ENCODE measurements around the gene TFF1.

Gene TFF1

DNA sequence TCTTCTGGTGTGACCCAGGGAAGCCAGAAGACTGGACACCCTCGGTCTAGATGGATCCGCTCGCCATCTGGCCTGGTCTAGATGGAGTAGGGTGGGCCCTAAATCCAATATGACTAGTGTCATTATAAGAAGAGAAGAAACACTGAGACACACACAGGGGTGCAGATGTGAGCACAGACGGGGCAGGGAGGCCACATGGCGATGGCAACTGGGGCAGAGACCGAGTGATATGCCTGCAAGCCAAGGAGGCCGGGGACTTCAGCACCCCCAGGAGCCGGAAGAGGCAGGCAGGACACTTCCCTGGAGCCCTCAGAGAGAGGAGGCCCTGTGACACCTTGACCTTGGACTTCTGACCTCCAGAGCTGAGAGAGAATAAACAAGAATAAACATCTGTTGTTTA lies 45.5 kb downstream of the TFF1 start:
- no peak overlapping the region for H3K27ac ChIP-seq (ENCODE audit: insufficient read depth, low read length, poor library complexity, severe bottlenecking)
- no peaks in the 10 kb centered on the region for H3K9me3 ChIP-seq (ENCODE audit: control insufficient read depth, low read length)
- no peaks in the 10 kb centered on the region for H3K4me1 ChIP-seq (ENCODE audit: control insufficient read depth, insufficient read depth, low read length, poor library complexity, severe bottlenecking)
- DNase-seq = no peak
- H3K27me3 ChIP-seq (replicated peaks; ENCODE audit: control insufficient read depth, insufficient read depth, low read length, poor library complexity, severe bottlenecking) = no peaks in the 10 kb centered on the region
- no peaks in the 10 kb centered on the region for H3K36me3 ChIP-seq (ENCODE audit: control insufficient read depth, insufficient read depth, low read length)
- no peak overlapping the region for H3K4me3 ChIP-seq (ENCODE audit: insufficient read depth, low read depth, low read length, poor library complexity, severe bottlenecking)

DNA sequence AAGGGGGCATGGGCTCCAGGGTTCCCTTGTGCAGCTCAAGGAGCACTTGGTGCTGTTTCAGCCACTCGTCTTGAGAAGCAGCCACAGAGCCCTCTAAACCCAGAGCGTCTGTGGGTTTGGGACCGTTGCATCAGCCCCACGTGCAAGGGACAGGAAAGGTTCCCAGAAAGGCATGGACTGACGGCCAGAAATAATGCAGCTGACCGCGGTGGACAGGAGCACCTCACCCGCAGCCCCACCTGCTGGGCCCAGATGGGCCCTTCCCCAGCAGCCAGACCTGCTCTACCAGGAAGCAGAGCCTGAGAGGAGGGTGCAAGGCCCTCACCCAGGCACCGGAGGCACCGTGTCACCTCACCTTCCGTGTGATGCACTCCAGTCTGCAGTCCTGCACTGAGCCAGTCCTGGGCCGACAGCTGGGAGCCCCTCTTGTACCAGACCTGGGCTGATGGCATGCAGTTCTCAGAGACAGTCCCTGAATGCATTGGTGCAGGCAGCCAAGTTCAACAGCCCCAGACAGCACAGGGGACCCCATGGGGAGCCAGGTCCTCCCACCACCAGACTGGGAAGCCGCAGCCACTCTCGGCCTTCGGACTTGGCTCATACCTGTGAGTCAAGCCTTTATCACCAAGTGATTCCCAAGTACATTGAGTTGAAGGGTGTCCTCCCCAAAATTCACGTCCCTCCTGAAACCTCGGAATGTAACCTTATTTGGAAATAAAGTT lies 46.3 kb downstream of the TFF1 start:
- H3K27me3 ChIP-seq (replicated peaks; ENCODE audit: control insufficient read depth, insufficient read depth, low read length, poor library complexity, severe bottlenecking) = no peaks in the 10 kb centered on the region
- no peak for DNase-seq
- no peaks in the 10 kb centered on the region for H3K36me3 ChIP-seq (ENCODE audit: control insufficient read depth, insufficient read depth, low read length)
- no peaks in the 10 kb centered on the region for H3K9me3 ChIP-seq (ENCODE audit: control insufficient read depth, low read length)
- no peak overlapping the region for H3K4me3 ChIP-seq (ENCODE audit: insufficient read depth, low read depth, low read length, poor library complexity, severe bottlenecking)
- no peak overlapping the region for H3K27ac ChIP-seq (ENCODE audit: insufficient read depth, low read length, poor library complexity, severe bottlenecking)
- H3K4me1 ChIP-seq (ENCODE audit: control insufficient read depth, insufficient read depth, low read length, poor library complexity, severe bottlenecking) = no peaks in the 10 kb centered on the region

DNA sequence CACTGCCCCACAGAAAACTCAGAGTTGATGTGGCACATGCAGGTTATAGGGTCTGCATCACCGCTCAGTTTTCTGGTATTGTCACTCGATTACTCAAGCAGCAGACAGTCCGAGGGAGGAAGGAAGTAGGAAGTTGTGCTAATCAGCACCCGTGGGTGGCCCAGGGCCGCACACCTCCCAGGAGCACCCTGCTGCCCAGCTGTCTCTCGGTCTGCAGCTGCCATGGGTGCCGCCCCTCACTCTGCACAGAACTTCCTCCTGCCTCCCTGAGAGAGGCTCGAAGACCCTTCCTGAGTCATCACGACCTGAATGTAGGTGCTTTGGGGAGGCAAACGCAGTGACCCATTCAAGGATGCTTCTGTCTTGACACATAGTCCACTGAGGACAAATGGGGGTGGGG lies 47.0 kb downstream of the TFF1 start:
- H3K4me1 ChIP-seq (ENCODE audit: control insufficient read depth, insufficient read depth, low read length, poor library complexity, severe bottlenecking) = no peaks in the 10 kb centered on the region
- H3K27me3 ChIP-seq (replicated peaks; ENCODE audit: control insufficient read depth, insufficient read depth, low read length, poor library complexity, severe bottlenecking) = no peaks in the 10 kb centered on the region
- no peaks in the 10 kb centered on the region for H3K36me3 ChIP-seq (ENCODE audit: control insufficient read depth, insufficient read depth, low read length)
- H3K4me3 ChIP-seq (ENCODE audit: insufficient read depth, low read depth, low read length, poor library complexity, severe bottlenecking) = no peak overlapping the region
- no peaks in the 10 kb centered on the region for H3K9me3 ChIP-seq (ENCODE audit: control insufficient read depth, low read length)
- DNase-seq = no peak
- H3K27ac ChIP-seq (ENCODE audit: insufficient read depth, low read length, poor library complexity, severe bottlenecking) = no peak overlapping the region

DNA sequence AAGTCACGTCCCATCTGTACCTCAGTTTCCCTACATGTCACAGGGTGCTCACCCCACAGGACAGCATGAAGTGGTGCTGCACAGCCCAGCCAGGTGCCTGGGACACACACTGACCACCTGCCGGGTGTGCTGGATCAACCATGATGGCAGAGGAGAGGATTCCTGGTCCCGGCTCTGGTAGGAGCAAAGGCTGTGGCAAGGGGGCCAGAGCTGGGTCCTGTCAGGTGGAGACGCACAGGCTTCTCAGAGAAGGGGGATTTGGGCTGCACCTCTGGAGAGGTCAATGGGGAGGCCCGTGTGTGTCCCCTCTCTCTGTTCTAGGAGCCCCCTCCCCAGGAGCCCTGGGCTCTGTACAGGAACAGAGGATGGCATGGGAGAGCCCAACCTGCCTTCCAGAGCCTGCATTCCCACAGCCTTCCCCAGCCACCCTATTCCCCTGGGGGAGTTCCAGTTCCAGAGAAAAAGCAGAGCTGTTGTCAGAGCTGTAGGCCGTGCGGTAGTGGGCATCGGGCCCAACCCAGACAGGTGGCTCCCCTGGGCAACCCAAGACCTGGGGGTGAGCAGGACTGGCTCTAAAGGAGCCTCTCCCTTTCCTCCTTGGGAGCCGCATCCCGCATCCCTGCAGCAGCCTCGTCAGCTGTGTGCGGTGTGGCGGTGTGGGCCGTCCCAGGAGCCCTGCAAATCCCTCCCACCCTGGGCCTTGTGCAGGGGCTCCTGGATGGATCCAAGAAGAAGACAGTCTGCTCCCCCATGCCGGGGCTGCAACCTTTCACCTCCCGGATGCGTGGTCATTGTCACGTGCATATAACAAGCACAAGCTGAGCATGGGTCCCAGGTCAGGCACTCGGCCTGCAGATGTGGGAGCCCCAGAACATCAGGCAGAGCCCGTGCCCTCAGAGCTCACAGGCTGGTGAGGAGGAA lies 48.2 kb downstream of the TFF1 start:
- H3K4me3 ChIP-seq (ENCODE audit: insufficient read depth, low read depth, low read length, poor library complexity, severe bottlenecking) = no peak overlapping the region
- no peak overlapping the region for H3K27ac ChIP-seq (ENCODE audit: insufficient read depth, low read length, poor library complexity, severe bottlenecking)
- DNase-seq = no peak
- H3K27me3 ChIP-seq (replicated peaks; ENCODE audit: control insufficient read depth, insufficient read depth, low read length, poor library complexity, severe bottlenecking) = no peaks in the 10 kb centered on the region
- no peaks in the 10 kb centered on the region for H3K9me3 ChIP-seq (ENCODE audit: control insufficient read depth, low read length)
- H3K4me1 ChIP-seq (ENCODE audit: control insufficient read depth, insufficient read depth, low read length, poor library complexity, severe bottlenecking) = no peaks in the 10 kb centered on the region
- H3K36me3 ChIP-seq (ENCODE audit: control insufficient read depth, insufficient read depth, low read length) = no peaks in the 10 kb centered on the region

DNA sequence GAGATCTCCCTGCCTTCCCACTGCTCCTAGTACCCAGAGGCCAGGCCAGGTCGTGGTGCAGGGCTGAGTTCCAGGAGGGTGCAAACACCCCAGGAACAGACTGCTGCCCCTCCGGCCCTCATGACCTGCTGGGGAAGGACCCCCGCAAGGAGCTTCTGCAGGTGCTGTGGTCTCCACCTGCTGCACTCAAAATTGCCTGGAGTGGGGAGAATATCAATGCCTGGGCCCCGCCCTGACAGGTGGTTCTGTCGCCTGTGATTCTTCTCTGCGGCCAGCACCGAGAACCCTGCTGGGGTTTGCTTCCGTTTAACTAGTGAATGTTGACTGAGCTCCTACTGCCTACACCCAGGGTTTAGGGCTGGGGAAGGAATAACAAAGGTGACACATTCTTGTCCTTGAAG lies 49.0 kb downstream of the TFF1 start:
- Histone ChIP-seq H3K27ac (ENCODE audit: insufficient read depth, low read length, poor library complexity, severe bottlenecking) (no peak overlapping the region), H3K4me1 (ENCODE audit: control insufficient read depth, insufficient read depth, low read length, poor library complexity, severe bottlenecking) (no peaks in the 10 kb centered on the region), H3K4me3 (ENCODE audit: insufficient read depth, low read depth, low read length, poor library complexity, severe bottlenecking) (no peak overlapping the region), H3K9me3 (ENCODE audit: control insufficient read depth, low read length) (no peaks in the 10 kb centered on the region), H3K27me3 (replicated peaks; ENCODE audit: control insufficient read depth, insufficient read depth, low read length, poor library complexity, severe bottlenecking) (no peaks in the 10 kb centered on the region), H3K36me3 (ENCODE audit: control insufficient read depth, insufficient read depth, low read length) (no peaks in the 10 kb centered on the region)
- no peak for DNase-seq

DNA sequence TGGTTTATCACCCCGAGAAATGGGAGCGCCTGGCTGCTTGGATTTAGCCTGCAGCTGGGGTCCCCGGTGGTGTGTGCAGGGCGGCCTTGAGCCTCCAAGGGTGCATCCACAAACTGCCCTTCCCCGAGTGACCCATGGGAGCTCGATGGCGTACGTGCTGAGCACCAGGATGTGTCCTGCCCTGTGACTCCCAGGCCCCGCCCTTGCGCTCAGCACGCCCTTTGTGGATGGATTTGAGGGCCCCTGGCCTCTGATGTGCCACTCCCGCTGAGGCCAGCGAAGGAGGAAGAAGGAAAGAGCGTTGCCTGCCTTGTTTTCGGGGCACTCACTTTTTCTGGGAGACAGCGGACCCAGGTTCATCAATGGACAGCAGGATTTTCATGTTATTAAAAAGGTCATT lies 49.4 kb downstream of the TFF1 start:
- no peak for DNase-seq
- Histone ChIP-seq H3K27ac (ENCODE audit: insufficient read depth, low read length, poor library complexity, severe bottlenecking) (no peak overlapping the region), H3K9me3 (ENCODE audit: control insufficient read depth, low read length) (no peaks in the 10 kb centered on the region), H3K4me3 (ENCODE audit: insufficient read depth, low read depth, low read length, poor library complexity, severe bottlenecking) (no peak overlapping the region), H3K27me3 (replicated peaks; ENCODE audit: control insufficient read depth, insufficient read depth, low read length, poor library complexity, severe bottlenecking) (no peaks in the 10 kb centered on the region), H3K36me3 (ENCODE audit: control insufficient read depth, insufficient read depth, low read length) (no peaks in the 10 kb centered on the region), H3K4me1 (ENCODE audit: control insufficient read depth, insufficient read depth, low read length, poor library complexity, severe bottlenecking) (no peaks in the 10 kb centered on the region)

DNA sequence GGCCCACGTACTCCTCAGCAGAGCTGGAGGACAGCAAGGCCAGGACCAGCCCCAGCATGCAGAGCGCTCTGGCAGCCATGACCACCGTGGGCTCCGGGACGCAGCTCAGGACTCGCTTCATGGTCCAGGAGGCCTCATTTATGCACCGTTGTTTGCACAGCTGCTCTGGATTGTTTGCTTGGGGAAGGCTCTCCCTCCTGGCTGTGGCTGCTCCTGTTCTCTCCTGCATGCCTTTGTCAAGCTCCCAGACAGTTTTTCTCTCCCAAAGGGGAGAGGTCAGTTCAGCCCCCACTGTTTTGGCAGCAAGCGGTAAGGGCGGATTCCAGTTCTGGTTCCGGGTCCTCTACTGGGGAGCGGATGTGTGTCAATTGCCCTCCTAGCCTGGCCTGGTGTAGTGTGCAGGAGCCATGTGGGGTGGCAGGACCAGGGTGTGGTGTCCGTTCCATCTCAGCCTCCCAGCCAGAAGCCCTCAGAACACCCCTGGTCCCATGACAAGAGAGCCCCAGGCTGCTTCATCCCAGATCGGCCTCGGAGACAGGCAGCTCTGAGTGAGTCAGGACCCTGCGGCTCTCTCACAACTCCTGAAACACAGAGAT lies 50.9 kb downstream of the TFF1 start, which contains the start of gene TFF3:
TSS of gene TFF3 (minus strand) at position 114 of the 596 bp plus-strand sequence. CDS start at position 79, 35 bp downstream.
- Histone ChIP-seq H3K36me3 (ENCODE audit: control insufficient read depth, insufficient read depth, low read length) (no peaks in the 10 kb centered on the region), H3K4me1 (ENCODE audit: control insufficient read depth, insufficient read depth, low read length, poor library complexity, severe bottlenecking) (no peaks in the 10 kb centered on the region), H3K27me3 (replicated peaks; ENCODE audit: control insufficient read depth, insufficient read depth, low read length, poor library complexity, severe bottlenecking) (no peaks in the 10 kb centered on the region), H3K4me3 (ENCODE audit: insufficient read depth, low read depth, low read length, poor library complexity, severe bottlenecking) (no peak within 1 kb of the TSS), H3K27ac (ENCODE audit: insufficient read depth, low read length, poor library complexity, severe bottlenecking) (no peak within 1 kb of the TSS), H3K9me3 (ENCODE audit: control insufficient read depth, low read length) (no peaks in the 10 kb centered on the region)
- no peak for DNase-seq

DNA sequence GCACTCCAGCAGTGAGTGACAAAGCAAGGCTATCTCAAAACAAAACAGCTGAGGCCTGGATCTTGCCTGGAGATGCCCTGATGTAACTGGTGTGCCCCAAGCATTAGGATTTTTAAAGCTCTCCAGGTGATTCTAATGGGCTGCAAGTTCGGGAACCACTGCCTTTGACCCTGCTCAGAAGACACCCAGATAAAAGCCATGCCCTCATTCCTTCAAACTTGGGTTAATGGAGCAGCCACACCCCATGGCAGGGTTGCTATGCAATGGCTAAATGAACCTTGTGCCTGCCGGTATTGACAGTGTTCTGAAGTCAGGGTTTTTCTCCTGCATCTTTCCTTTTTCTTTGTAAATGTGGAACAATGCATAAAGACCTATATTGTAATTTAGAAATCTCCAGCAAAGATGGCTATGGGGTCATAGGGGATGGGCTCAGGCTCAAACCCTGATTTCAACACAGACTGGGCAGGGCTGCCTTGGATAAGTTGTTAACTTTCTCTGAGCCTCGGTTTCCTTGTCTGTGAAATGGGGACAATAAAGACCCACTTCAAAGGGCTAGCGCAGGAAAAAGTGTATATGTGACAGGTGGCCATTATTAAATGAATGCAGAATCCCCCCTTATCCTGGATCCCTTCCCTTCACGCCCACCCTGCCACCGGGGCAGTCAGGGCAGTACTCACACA lies 51.6 kb downstream of the TFF1 start:
- H3K4me1 ChIP-seq (ENCODE audit: control insufficient read depth, insufficient read depth, low read length, poor library complexity, severe bottlenecking) = no peaks in the 10 kb centered on the region
- H3K4me3 ChIP-seq (ENCODE audit: insufficient read depth, low read depth, low read length, poor library complexity, severe bottlenecking) = no peak overlapping the region
- H3K27ac ChIP-seq (ENCODE audit: insufficient read depth, low read length, poor library complexity, severe bottlenecking) = no peak overlapping the region
- no peaks in the 10 kb centered on the region for H3K9me3 ChIP-seq (ENCODE audit: control insufficient read depth, low read length)
- H3K27me3 ChIP-seq (replicated peaks; ENCODE audit: control insufficient read depth, insufficient read depth, low read length, poor library complexity, severe bottlenecking) = no peaks in the 10 kb centered on the region
- DNase-seq = no peak
- H3K36me3 ChIP-seq (ENCODE audit: control insufficient read depth, insufficient read depth, low read length) = no peaks in the 10 kb centered on the region

DNA sequence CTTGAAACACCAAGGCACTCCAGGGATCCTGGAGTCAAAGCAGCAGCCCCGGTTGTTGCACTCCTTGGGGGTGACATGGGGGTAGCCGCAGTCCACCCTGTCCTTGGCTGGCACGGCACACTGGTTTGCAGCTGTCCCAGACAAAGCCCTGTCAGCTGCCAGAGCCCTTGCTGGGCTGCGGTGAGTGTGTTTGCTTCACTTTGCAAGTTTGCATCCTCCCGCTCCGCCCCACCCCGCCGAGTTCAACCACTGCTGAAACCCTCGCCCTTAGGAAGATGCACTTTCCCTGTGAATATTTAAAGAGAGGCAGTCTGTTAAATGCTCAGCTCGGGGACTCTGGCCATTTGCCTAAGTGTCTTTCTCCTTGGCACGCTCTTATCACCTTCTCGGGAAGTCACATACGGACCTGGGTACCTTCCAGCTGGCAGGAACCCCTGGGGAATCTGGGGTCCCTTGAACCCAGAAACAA lies 52.8 kb downstream of the TFF1 start:
- Histone ChIP-seq H3K9me3 (ENCODE audit: control insufficient read depth, low read length) (no peaks in the 10 kb centered on the region), H3K36me3 (ENCODE audit: control insufficient read depth, insufficient read depth, low read length) (no peaks in the 10 kb centered on the region), H3K4me3 (ENCODE audit: insufficient read depth, low read depth, low read length, poor library complexity, severe bottlenecking) (no peak overlapping the region), H3K27me3 (replicated peaks; ENCODE audit: control insufficient read depth, insufficient read depth, low read length, poor library complexity, severe bottlenecking) (no peaks in the 10 kb centered on the region), H3K27ac (ENCODE audit: insufficient read depth, low read length, poor library complexity, severe bottlenecking) (no peak overlapping the region), H3K4me1 (ENCODE audit: control insufficient read depth, insufficient read depth, low read length, poor library complexity, severe bottlenecking) (no peaks in the 10 kb centered on the region)
- no peak for DNase-seq
